HG03139 (cell line): ENCODE data around the gene TSPAN18.

ENCODE experiments used
- ATAC-seq: cut with Tn5 transposase; IDR thresholded peaks from one replicate; pipeline ENCODE4 v1.9.1; 2021; ENCODE audit not compliant: unreplicated experiment

The TSPAN18 gene

GRCh38 chr11:44726283-44727113, at the start of gene TSPAN18:
Gene TSPAN18, plus strand, starts transcription at chr11:44726962. Its CDS starts 179,455 bp downstream, at chr11:44906417.
- ATAC-seq, result peak; percentile 64

GRCh38 chr11:44680982-44681597, 45.7 kb upstream of the TSPAN18 start:
- no peak for ATAC-seq

GRCh38 chr11:44681698-44682097, 45.1 kb upstream of the TSPAN18 start:
- no peak for ATAC-seq

- no peak for ATAC-seq
Observed at GRCh38 chr11:44684859-44685281, 41.9 kb upstream of the TSPAN18 start.

GRCh38 chr11:44687388-44687787, 39.4 kb upstream of the TSPAN18 start:
- no peak for ATAC-seq

GRCh38 chr11:44689265-44689664, 37.5 kb upstream of the TSPAN18 start:
- ATAC-seq, result no peak

GRCh38 chr11:44690651-44691050, 36.1 kb upstream of the TSPAN18 start:
- ATAC-seq, result no peak

- no peak for ATAC-seq
Observed at GRCh38 chr11:44692460-44692859, 34.3 kb upstream of the TSPAN18 start.

GRCh38 chr11:44693654-44694119, 33.1 kb upstream of the TSPAN18 start:
- no peak for ATAC-seq

- no peak for ATAC-seq
Observed at GRCh38 chr11:44694443-44694842, 32.3 kb upstream of the TSPAN18 start.

- no peak for ATAC-seq
Observed at GRCh38 chr11:44695169-44695833, 31.5 kb upstream of the TSPAN18 start.

GRCh38 chr11:44698252-44698912, 28.4 kb upstream of the TSPAN18 start:
- ATAC-seq, result no peak

- no peak for ATAC-seq
Observed at GRCh38 chr11:44699497-44700408, 27.0 kb upstream of the TSPAN18 start.

GRCh38 chr11:44701276-44701675, 25.5 kb upstream of the TSPAN18 start:
- ATAC-seq, result no peak

GRCh38 chr11:44702889-44703288, 23.9 kb upstream of the TSPAN18 start:
- ATAC-seq, result no peak

GRCh38 chr11:44707094-44707493, 19.7 kb upstream of the TSPAN18 start:
- no peak for ATAC-seq

GRCh38 chr11:44708009-44708408, 18.8 kb upstream of the TSPAN18 start:
- no peak for ATAC-seq

- no peak for ATAC-seq
Observed at GRCh38 chr11:44708523-44709280, 18.1 kb upstream of the TSPAN18 start.

- no peak for ATAC-seq
Observed at GRCh38 chr11:44709281-44709562, 17.5 kb upstream of the TSPAN18 start.

- ATAC-seq, result no peak
Observed at GRCh38 chr11:44709966-44710365, 16.8 kb upstream of the TSPAN18 start.
